GM19193 (cell line): ENCODE results near the gene PSME4.

Source experiments
- POLR2A ChIP-seq: IDR thresholded peaks from 4 replicates; pipeline ENCODE4 v1.6.1; 2011; ENCODE audit not compliant: insufficient read depth, insufficient read length; ENCODE audit errors: extremely low read depth

Gene PSME4

GRCh38 chr2:53827398-53828175 lies 143.2 kb downstream of the PSME4 start:
- TF ChIP-seq POLR2A: no peak

GRCh38 chr2:53826587-53827397 lies 144.0 kb downstream of the PSME4 start:
- TF ChIP-seq POLR2A: no peak

GRCh38 chr2:53826030-53826410 lies 144.8 kb downstream of the PSME4 start:
- no peak for TF ChIP-seq POLR2A

DNA sequence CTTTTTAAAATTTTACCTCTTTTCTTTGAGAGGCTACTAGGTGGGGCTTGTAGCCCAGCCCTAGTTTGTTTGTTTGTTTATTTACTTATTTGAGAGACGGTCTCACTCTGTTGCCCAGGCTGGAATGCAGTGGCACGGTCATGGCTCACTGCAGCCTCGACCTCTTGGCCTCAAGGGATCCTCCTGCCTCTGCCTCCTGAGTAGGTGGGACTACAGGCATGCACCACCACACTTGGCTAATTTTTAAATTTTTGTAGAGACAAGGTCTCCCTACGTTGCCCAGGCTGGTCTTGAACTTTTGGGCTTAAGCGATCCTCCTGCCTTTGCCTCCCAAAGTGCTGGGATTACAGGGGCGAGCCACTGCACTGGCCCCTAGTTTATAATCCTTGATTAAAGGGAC lies 149.0 kb downstream of the PSME4 start:
- no peak for TF ChIP-seq POLR2A

DNA sequence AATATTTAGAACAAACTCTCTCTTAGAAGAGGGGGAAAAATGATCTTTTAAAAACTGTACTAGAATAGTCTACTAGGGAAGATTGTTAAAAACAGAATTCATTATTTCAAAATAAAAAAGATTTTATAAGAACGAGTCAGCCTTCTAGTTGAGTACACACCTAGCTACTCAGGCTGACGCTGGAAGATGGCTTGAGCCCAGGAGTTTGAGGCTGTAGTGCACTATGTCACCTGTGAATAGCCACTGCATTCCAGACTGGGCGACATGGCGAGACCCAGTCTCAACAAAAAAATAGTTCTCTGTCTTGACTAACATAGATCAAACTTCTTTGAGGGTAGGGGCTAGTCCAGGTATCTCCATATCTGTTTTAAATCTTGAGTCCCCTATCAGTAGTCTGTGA lies 150.1 kb downstream of the PSME4 start:
- TF ChIP-seq POLR2A: no peak

DNA sequence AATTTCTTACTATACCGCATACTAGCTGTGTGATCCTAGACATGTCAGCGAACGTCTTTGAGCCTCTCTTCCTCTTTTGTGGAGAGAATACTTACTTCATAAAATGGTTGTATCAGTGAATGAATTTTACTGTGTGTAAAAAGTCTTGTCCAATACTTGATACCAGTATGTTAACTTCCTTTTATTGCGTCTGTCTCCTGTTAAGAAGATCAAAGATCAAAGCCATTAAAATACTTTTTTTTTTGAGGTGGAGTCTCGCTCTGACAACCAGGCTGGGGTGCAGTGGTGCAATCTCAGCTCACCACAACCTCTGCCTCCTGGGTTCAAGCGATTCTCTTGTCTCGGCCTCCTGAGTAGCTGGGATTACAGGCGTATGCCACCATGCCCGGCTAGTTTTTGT lies 150.7 kb downstream of the PSME4 start:
- TF ChIP-seq POLR2A: no peak

GRCh38 chr2:53819634-53820033 lies 151.2 kb downstream of the PSME4 start:
- TF ChIP-seq POLR2A: no peak

GRCh38 chr2:53818854-53819435 lies 151.8 kb downstream of the PSME4 start:
- no peak for TF ChIP-seq POLR2A
